ENCODE data around the gene ZNF630. TPM values are rescaled to one million over a fixed set of nuclear protein-coding genes. Genes with fewer than 3 reads are reported as not detected.
A peak's percentile ranks its signal among the peaks of the same experiment; 100 is the strongest.
"Not testable (repeated sequence)": the region's sequence is repeated elsewhere in the genome, so short reads cannot be mapped to it uniquely, and the experiment has no call there.

ZNF630 gene
- polyA plus RNA-seq (2012; ENCODE audit: missing spikeins), result 1.6 TPM

DNA sequence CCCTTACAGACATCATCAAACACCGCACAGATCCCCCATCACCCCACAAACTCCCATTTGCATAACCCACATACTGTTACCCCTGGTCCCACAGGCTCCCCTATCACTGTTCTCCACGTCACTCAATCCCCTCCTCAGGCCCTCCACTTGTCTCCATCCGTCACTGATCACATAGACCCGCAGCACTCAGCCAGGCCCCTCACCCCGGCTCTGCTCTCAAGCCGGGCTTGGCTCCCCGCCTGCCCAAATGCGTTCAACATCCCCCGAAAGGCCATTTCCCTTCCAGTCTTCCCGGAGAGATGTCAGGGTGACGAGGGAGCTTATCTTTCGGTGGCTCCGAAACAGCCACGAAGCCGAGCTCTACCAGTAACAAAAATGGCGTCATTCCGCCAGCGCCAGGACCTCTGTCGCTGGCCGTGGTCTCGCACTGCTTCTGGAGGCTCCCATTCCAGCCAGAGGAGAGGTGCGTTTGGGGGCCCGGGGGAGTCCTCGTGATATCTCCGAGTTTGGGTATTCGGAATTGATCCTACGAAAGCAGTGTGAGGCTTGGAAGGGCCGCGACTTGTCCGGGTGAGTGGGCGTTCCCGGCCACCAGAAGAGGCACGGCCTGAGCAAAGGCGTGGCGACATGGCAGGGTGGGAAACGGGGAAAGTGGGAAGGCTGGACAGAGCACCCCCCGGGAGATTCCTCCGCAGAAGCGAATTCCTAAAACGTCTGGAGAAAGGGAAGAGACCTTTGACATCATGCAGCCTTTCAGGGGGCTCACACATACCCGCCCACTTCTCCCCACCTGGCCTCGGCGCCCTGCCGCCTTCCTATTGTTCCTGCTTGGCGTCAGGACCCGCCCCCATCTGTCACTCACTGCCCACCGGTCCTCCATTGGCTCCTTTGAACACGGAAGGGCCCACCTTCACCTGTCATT is at the start of gene ZNF630:
TSS of gene ZNF630 (minus strand) at position 577 of the 922 bp plus-strand sequence. CDS start 4,754 bp downstream, outside the sequence.
- TF ChIP-seq POLR2AphosphoS5 (IDR thresholded peaks at IDR 0.05; ENCODE audit: low read depth, low read length), result peak; percentile 32; the same call in 1 of the 2 replicates
- no peak for TF ChIP-seq POLR2A (IDR thresholded peaks at IDR 0.05; ENCODE audit: low read depth, low read length)
- TF ChIP-seq TAF1 (IDR thresholded peaks at IDR 0.05; ENCODE audit: borderline replicate concordance, low read depth, low read length), result 0 out of 2 replicates have a peak, but pooled peaks have one; percentile 11
- DNase-seq (ENCODE audit: insufficient read length) (peak; percentile 60), FAIRE-seq (peak; percentile 84)

DNA sequence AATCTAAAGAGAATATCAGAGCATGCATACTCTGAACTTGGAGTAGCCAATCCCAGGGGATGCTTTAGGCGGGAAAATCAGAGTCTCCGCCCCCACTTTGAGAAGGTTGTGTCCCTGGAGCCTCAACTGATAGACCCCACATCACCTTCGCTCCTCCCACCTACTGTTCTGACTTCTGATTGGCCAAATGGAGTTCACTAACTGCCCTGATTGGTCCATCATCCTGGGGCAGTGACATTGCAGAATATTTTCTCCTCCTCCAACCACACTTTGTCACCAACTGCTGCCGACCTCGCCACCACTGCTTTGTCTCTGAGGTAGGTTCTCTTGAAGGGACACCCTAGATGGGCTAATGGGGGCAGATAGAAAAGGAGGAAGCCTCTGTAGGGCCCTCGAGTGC is 36.3 kb upstream of the ZNF630 start:
- TF ChIP-seq TAF1 (IDR thresholded peaks at IDR 0.05; ENCODE audit: borderline replicate concordance, low read depth, low read length), result no peak
- no peak for TF ChIP-seq POLR2AphosphoS5 (IDR thresholded peaks at IDR 0.05; ENCODE audit: low read depth, low read length)
- no peak for TF ChIP-seq POLR2A (IDR thresholded peaks at IDR 0.05; ENCODE audit: low read depth, low read length)
- DNase-seq (ENCODE audit: insufficient read length) (no peak), FAIRE-seq (no peak)

DNA sequence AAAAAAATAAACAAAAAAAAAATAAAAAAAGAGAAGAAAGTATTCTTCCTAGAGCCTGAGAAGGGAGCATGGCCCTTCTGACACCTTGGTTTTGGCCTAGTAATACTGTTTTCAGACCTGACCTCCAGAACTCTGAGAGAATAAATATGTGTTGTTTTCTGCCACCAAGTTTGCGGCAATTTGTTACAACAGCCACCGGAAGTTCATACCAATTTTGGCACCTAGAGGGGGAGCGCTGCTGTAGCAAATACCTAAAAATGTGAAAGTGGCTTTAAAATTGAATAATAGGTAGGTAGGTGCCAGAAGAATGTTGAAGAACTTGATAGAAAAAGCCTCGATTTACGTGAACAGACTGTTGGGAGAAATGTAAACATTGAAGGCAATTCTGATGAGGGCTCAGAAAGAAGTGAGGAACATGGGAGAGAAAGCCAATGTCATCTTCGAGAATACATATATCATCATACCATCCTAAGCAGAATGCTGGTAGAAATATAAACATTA is 31.5 kb upstream of the ZNF630 start:
- no peak for DNase-seq (ENCODE audit: insufficient read length)
- TF ChIP-seq POLR2AphosphoS5 (IDR thresholded peaks at IDR 0.05; ENCODE audit: low read depth, low read length), result no peak
- TF ChIP-seq TAF1 (IDR thresholded peaks at IDR 0.05; ENCODE audit: borderline replicate concordance, low read depth, low read length), result no peak
- no peak for TF ChIP-seq POLR2A (IDR thresholded peaks at IDR 0.05; ENCODE audit: low read depth, low read length)
- no peak for FAIRE-seq

DNA sequence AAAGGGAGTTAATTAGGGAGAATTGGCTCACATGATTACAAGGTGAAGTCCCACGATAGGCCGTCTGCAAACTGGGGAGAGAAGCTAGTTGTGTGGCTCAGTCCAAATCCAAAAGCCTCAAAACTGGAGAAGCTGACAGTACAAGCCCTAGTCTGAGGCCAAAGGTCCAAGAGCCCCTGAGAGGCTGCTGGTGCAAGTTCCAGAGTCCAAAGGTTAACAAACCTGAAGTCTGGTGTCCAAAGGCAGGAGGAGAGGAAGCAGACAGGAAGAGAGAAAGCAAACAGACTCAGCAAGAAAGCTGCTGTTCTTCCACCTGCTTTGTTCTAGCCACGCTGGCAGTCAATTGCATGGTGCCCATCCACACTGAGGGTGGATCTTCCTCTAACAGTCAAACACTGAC is 30.0 kb upstream of the ZNF630 start:
- no peak for FAIRE-seq
- TF ChIP-seq POLR2AphosphoS5 (IDR thresholded peaks at IDR 0.05; ENCODE audit: low read depth, low read length), result no peak
- no peak for TF ChIP-seq TAF1 (IDR thresholded peaks at IDR 0.05; ENCODE audit: borderline replicate concordance, low read depth, low read length)
- no peak for TF ChIP-seq POLR2A (IDR thresholded peaks at IDR 0.05; ENCODE audit: low read depth, low read length)
- no peak for DNase-seq (ENCODE audit: insufficient read length)

DNA sequence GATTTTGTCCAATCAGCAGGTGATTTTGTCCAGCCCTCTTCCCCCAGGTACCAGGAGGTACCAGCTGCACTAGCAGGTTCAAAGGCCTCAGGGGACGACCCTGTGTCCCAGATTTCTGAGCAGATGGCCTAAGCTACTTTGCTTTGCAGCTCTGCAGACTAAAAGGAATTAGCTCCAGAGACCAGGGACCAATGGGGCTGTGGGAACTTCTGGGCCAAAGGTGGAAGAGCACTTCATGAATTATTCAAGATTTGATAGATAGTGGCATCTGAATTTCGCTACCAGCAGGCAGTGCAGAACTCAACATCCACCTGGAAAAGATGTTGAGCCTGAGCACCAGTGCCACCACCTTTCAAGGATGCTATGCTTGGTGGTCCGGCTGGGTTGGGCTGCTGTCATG is 21.1 kb upstream of the ZNF630 start:
- FAIRE-seq; DNase-seq (ENCODE audit: insufficient read length): not testable (repeated sequence)

DNA sequence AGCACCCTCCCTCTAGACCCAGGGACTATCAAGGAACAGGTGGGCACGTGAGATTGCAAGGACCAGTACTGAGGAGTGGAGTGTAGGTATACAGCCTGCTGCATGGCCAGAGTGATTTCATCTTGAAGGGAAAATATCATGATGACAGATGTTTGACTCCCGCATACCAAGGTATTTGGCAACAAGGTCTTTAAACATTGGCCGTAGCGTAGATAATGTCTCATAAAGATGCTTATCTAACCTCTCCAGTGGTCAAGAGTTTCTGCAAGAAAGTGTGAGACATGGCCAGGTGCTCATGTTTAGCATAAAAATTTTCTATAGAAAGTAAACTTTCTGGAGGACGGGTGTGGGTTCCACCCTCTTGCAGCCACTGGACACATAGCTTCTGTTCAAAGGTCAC is 18.7 kb upstream of the ZNF630 start:
- DNase-seq (ENCODE audit: insufficient read length) (no peak), FAIRE-seq (no peak)
- no peak for TF ChIP-seq POLR2AphosphoS5 (IDR thresholded peaks at IDR 0.05; ENCODE audit: low read depth, low read length)
- no peak for TF ChIP-seq POLR2A (IDR thresholded peaks at IDR 0.05; ENCODE audit: low read depth, low read length)
- no peak for TF ChIP-seq TAF1 (IDR thresholded peaks at IDR 0.05; ENCODE audit: borderline replicate concordance, low read depth, low read length)

DNA sequence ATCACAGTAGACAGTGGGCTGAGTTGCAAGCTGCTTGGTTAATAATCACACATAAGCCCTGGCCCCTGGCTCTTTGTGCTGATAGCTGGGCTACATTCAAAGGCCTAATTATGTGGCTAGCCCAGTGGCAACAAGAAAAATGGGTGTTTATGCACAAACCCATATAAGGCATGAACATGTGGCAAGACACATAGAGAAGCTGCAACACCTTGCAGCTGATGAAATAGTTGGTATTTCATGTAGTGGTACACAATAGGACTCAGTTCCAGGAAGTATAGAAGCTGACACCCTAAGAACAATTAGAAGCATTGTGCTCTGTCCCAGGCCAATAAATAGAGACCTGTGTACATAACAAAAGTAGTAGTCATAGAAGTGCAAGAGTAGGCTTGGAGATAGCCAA is 14.6 kb upstream of the ZNF630 start:
- FAIRE-seq (no peak), DNase-seq (ENCODE audit: insufficient read length) (no peak)
- no peak for TF ChIP-seq POLR2A (IDR thresholded peaks at IDR 0.05; ENCODE audit: low read depth, low read length)

DNA sequence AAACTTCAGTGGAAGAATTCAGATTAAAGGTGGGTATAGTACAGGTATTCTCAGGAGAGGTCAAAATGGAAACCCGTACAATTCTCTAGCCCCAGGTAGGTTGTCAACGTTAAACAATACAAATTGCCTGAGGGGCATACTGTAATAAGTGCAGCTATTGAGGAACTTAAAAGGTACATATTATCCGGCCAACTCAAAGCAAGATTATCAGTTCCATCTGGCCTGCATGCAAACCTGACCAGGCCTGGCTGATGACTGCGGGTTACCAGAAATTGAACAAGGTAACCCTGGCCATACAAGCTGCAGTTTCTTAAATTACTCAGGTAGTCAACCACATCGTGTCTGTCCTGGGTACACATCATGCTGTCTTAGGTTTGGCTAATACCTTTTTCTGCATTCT is 12.3 kb upstream of the ZNF630 start:
- TF ChIP-seq TAF1 (IDR thresholded peaks at IDR 0.05; ENCODE audit: borderline replicate concordance, low read depth, low read length) (no peak), POLR2AphosphoS5 (IDR thresholded peaks at IDR 0.05; ENCODE audit: low read depth, low read length) (no peak), POLR2A (IDR thresholded peaks at IDR 0.05; ENCODE audit: low read depth, low read length) (no peak)
- no peak for DNase-seq (ENCODE audit: insufficient read length)
- peak; percentile 33 for FAIRE-seq

DNA sequence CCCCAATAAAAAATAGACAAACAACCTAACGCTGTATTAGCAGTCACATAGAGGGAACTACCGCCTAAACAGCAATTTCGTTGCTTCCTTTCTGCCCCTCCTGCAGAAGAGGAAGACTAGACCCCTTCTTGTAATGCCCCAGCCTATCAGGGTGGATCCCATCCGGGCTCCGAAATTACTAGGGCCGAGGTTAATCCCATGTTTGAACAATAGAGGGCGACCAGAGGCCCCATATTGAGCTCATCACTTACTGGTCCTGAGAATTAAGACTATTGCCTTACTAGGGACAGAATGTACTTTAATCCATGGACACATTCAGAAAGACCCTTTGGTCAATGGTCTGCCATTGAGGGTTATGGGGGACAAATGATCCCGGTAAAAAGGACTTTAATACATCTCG is 11.8 kb upstream of the ZNF630 start:
- TF ChIP-seq TAF1 (IDR thresholded peaks at IDR 0.05; ENCODE audit: borderline replicate concordance, low read depth, low read length), result no peak
- TF ChIP-seq POLR2A (IDR thresholded peaks at IDR 0.05; ENCODE audit: low read depth, low read length), result no peak
- TF ChIP-seq POLR2AphosphoS5 (IDR thresholded peaks at IDR 0.05; ENCODE audit: low read depth, low read length), result no peak
- DNase-seq (ENCODE audit: insufficient read length), result no peak
- FAIRE-seq, result peak; percentile 86

DNA sequence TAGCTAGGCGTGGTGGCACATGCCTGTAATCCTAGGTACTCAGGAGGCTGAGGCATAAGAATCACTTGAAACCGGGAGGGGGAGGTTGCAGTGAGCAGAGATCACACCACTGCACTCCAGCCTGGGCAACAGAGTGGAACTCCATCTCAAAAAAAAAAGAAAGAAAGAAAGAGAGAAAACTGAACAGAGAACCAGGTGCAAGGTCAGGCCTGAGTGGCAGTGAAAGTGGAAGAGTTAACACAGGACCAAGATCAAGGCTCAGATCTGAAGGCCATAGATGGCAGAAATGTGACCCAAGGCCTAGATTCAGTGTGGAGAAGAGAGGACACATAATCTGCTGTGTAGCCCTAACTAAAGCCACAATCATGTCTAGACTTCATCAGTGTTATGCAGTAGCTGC is 4.9 kb upstream of the ZNF630 start:
- FAIRE-seq (no peak), DNase-seq (ENCODE audit: insufficient read length) (no peak)
- TF ChIP-seq POLR2A (IDR thresholded peaks at IDR 0.05; ENCODE audit: low read depth, low read length) (no peak), POLR2AphosphoS5 (IDR thresholded peaks at IDR 0.05; ENCODE audit: low read depth, low read length) (no peak), TAF1 (IDR thresholded peaks at IDR 0.05; ENCODE audit: borderline replicate concordance, low read depth, low read length) (no peak)

DNA sequence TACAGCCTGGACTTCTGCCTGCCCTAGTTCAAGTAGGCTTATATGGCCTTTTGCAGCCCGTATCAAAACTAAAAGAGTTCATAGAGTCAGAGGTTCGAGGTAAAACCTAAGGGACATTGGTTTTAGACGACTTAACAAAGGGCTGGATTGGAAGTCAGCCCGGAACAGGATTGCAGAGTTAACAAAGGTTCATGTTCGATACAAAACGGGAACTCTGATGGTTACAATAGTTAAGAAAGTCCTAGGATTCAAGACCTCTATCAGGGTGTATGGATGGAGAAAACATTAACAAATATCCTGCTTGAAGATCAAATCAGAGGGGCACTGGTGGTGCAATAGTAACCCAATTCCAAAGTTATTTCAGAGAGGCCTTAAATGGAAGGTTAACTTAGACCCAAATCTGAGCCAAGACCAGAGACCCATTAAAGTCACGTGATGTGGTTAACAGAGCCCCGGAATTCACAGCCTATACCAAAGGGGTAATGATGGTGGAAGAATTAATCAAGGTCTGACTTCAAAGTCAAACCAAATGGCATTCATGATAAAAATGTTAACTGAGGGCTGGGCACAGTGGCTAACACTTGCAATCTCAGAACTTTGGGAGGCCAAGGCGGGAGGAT is 656 bp upstream of the ZNF630 start:
- DNase-seq (ENCODE audit: insufficient read length) (no peak), FAIRE-seq (no peak)
- 0 out of 2 replicates have a peak, but pooled peaks have one; percentile 31 for TF ChIP-seq TAF1 (IDR thresholded peaks at IDR 0.05; ENCODE audit: borderline replicate concordance, low read depth, low read length)
- TF ChIP-seq POLR2AphosphoS5 (IDR thresholded peaks at IDR 0.05; ENCODE audit: low read depth, low read length), result no peak

Measured in GM12892 (cell line).